Peyer's patch (tissue), 4 donors: ENCODE data around the gene DEFB121. TPM values are rescaled to one million over a fixed set of nuclear protein-coding genes. Genes with fewer than 3 reads are reported as not detected.

Experiments
- DNase-seq, 3 donors: peaks; one replicate each; pipeline ENCODE4 v3.0.0-alpha.2; 2017 to 2019
- H3K27ac ChIP-seq, 4 donors: fragments of 200-600 bp; sonication (generic); one replicate each; pipeline ENCODE4 v1.5.1; 2016 to 2019
- H3K27me3 ChIP-seq, 2 donors: fragments of 200-600 bp; sonication (generic); one replicate each; pipeline ENCODE4 v1.5.1; 2019
- H3K36me3 ChIP-seq, 3 donors: fragments of 200-600 bp; sonication (generic); one replicate each; pipeline ENCODE4 v1.5.1; 2016 to 2019
- H3K4me1 ChIP-seq, 4 donors: fragments of 200-600 bp; sonication (generic); one replicate each; pipeline ENCODE4 v1.5.1; 2016 to 2019
- H3K4me3 ChIP-seq, 4 donors: fragments of 200-600 bp; sonication (generic); 1 replicate in 3 of 4; 2 replicates in 1 of 4; pipeline ENCODE4 v1.5.1; 2016 to 2019; ENCODE audit warnings: mild to moderate bottlenecking in 1 of 4
- H3K9me3 ChIP-seq, 4 donors: fragments of 200-600 bp; sonication (generic); one replicate each; pipeline ENCODE4 v1.5.1; 2016 to 2019; ENCODE audit warnings: mild to moderate bottlenecking in 1 of 4
- POLR2A ChIP-seq, 2 donors: fragments of 450-650 bp; IDR thresholded peaks; one replicate each; pipeline ENCODE4 v1.5.1; 2017; ENCODE audit warnings: antibody characterized with exemption in 2 of 2, mild to moderate bottlenecking in 2 of 2, moderate library complexity in 2 of 2
- total RNA-seq, 4 donors: library from RNA; depleted of rRNA; stranded (reverse); fragments of >200 nt; gene quantifications; one replicate each; pipeline ENCODE4 v1.1.0, GENCODE V29; 2016
- TF ChIP-seq, protein P1 (sequence below), 6 experiments: fragments of 450-650 bp in 4 of 6; fragments of 200-600 bp in 2 of 6; sonication (generic) in 1 of 6; IDR thresholded peaks; one replicate each; pipeline ENCODE4 v1.5.1; 2017 to 2019; ENCODE audit warnings: antibody characterized with exemption in 6 of 6, mild to moderate bottlenecking in 3 of 6, moderate library complexity in 1 of 6

DEFB121 gene, protein sequence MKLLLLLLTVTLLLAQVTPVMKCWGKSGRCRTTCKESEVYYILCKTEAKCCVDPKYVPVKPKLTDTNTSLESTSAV
- total RNA-seq: not detected

DNA sequence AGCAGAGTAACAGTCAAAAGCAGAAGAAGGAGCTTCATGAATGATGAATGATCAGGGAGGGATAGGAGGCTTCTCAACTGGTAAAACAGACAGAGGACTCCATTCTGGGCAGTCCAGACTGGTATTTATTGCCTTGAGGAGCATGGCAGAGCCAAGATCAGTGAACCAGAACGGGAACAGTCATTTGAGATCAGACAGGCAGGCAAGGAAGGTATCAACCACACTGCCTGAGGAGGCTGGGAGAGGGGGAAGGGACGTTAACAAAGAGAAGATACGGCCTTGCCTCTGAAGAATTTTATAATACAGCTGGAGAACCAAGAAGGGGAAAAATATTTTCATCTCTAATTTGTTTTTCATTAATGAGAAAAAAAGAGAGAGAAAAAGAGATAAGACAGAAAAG lies at the start of gene DEFB121:
Gene DEFB121, minus strand, starts transcription at position 101 of the 400 bp plus-strand sequence. Its CDS starts 63 bp downstream, at position 38.
- H3K27me3 ChIP-seq: no peaks in the 10 kb centered on the region

DNA sequence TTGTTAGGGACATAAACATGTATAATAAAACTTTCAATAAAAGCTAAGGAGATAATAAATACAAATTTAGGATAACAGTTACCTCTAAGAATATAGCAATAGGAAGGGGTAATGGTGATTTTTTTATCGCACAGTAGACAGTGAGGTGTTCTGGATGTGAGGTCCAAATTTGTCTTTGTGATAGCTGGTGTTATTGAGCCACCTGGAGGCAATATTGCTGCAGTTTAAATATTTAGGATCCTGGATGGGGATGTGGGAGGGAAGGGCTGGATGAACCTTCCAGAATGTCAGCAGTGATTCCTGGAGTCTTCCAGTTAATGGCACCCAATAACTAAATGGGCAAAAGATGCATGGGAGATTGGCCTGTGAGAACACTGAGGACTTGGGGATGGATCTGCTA lies 48.3 kb upstream of the DEFB121 start:
- H3K9me3 ChIP-seq: no peaks in the 10 kb centered on the region
- TF ChIP-seq POLR2A (IDR thresholded peaks at IDR 0.05): no peak
- TF ChIP-seq, protein P1, sequence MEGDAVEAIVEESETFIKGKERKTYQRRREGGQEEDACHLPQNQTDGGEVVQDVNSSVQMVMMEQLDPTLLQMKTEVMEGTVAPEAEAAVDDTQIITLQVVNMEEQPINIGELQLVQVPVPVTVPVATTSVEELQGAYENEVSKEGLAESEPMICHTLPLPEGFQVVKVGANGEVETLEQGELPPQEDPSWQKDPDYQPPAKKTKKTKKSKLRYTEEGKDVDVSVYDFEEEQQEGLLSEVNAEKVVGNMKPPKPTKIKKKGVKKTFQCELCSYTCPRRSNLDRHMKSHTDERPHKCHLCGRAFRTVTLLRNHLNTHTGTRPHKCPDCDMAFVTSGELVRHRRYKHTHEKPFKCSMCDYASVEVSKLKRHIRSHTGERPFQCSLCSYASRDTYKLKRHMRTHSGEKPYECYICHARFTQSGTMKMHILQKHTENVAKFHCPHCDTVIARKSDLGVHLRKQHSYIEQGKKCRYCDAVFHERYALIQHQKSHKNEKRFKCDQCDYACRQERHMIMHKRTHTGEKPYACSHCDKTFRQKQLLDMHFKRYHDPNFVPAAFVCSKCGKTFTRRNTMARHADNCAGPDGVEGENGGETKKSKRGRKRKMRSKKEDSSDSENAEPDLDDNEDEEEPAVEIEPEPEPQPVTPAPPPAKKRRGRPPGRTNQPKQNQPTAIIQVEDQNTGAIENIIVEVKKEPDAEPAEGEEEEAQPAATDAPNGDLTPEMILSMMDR (IDR thresholded peaks at IDR 0.05): no peak
- DNase-seq: no peak
- no peaks in the 10 kb centered on the region for H3K4me1 ChIP-seq
- no peak overlapping the region for H3K4me3 ChIP-seq
- H3K36me3 ChIP-seq: no peaks in the 10 kb centered on the region
- no peaks in the 10 kb centered on the region for H3K27me3 ChIP-seq
- no peak overlapping the region for H3K27ac ChIP-seq

More for the DNA sequence above, at the start of gene DEFB121:
- no peak within 1 kb of the TSS for H3K27ac ChIP-seq
- no peaks in the 10 kb centered on the region for H3K9me3 ChIP-seq
- TF ChIP-seq, protein P1 (IDR thresholded peaks at IDR 0.05): no peak
- no peak for TF ChIP-seq POLR2A (IDR thresholded peaks at IDR 0.05)
- no peaks in the 10 kb centered on the region for H3K36me3 ChIP-seq
- no peak for DNase-seq
- no peaks in the 10 kb centered on the region for H3K4me1 ChIP-seq
- no peak within 1 kb of the TSS for H3K4me3 ChIP-seq

DNA sequence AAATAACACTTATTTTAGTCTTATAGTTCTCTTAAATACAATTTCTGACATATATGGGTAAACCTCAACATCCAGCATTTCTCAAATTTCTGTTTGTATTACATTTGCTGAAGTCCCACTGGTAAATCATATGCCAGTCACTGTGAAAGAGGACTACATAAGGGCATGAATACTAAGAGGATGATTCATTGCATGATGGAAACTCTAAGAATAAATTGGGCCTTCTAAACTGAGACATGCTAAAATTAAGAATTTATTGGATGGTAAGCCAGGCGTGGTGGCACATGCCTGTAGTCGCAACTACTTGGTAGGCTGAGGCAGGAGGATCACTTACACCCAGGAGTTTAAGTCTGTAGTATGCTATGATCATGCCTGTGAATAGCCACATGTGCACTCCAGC lies 46.6 kb upstream of the DEFB121 start:
- no peak for DNase-seq
- Histone ChIP-seq H3K9me3 (no peaks in the 10 kb centered on the region), H3K4me3 (no peak overlapping the region), H3K36me3 (no peaks in the 10 kb centered on the region), H3K27ac (no peak overlapping the region), H3K27me3 (no peaks in the 10 kb centered on the region), H3K4me1 (no peaks in the 10 kb centered on the region)
- TF ChIP-seq, protein P1 (IDR thresholded peaks at IDR 0.05): no peak
- TF ChIP-seq POLR2A (IDR thresholded peaks at IDR 0.05): no peak

DNA sequence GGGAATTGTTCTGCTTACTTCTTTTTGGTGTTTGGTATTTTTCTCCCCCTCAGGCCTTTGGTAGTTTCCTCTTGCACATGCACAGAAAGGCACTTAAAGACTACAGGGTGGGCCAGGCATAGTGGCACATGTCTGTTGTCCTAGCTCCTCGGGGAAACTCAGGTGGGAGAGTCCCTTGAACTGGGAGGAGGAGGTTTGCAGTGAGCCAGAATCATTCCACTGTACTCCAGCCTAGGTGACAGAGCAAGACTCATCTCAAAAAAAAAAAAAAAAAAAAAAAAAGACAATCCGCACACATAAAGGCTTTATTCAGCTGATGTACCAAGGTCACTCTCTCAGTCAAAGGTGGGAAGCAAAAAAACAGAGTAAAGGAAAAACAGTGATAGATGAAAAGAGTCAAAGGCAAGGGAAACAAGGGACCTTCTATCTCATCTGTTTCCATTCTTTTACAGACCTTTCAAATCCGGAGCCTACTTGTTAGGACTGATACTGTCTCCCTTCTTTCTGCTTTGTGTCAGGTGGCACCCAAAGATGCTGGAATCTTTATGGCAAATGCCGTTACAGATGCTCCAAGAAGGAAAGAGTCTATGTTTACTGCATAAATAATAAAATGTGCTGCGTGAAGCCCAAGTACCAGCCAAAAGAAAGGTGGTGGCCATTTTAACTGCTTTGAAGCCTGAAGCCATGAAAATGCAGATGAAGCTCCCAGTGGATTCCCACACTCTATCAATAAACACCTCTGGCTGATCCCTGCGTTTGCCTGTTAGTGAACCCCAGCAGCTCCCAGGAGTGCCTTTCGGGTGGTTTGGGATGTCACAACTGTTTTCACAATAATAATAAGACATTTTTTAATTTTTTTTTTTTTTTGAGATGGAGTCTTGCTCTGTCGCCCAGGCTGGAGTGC lies 43.7 kb upstream of the DEFB121 start:
- Histone ChIP-seq H3K27ac (no peak overlapping the region), H3K9me3 (no peaks in the 10 kb centered on the region), H3K4me3 (no peak overlapping the region), H3K27me3 (no peaks in the 10 kb centered on the region), H3K4me1 (no peaks in the 10 kb centered on the region), H3K36me3 (no peaks in the 10 kb centered on the region)
- no peak for DNase-seq
- no peak for TF ChIP-seq POLR2A (IDR thresholded peaks at IDR 0.05)
- TF ChIP-seq, protein P1 (IDR thresholded peaks at IDR 0.05): no peak

DNA sequence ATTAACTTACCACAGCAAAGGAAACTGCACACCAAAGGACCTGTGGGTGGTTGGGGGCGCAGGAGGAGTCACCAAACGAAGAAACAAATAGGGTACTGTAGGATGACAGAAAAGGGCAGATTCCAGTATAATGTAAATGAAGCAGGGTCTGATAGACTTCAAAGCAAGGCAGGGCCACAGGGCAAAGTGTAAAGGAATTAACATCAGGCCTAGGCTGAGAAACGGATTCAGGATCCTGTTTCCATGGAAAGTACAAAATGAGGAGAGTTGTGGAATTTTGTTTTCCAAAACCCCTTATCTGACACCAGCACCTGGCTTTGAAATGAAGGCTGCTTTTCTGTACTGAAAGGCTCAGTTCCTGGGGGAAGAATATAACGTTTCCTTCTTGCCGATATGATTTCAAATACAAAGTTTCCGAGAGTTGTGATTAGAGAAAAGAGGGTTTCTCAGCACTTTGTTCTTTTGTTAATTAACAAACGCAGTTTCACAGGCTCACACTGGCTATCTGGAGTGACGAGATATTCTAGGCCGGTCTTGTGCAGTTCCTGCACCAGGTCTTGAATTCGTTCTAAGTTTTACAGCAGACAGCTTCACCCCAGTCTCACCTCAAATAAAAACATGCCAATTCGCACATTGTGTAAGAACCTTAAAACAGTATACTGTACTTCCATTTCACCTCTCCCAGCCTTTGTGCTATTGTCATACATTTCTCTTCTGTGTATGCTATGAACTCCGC lies 40.2 kb upstream of the DEFB121 start:
- no peak for TF ChIP-seq POLR2A (IDR thresholded peaks at IDR 0.05)
- TF ChIP-seq, protein P1 (IDR thresholded peaks at IDR 0.05): no peak
- no peak for DNase-seq
- Histone ChIP-seq H3K4me1 (no peaks in the 10 kb centered on the region), H3K27ac (no peak overlapping the region), H3K36me3 (no peaks in the 10 kb centered on the region), H3K27me3 (no peaks in the 10 kb centered on the region), H3K4me3 (no peak overlapping the region), H3K9me3 (no peaks in the 10 kb centered on the region)
